Neutrophil (primary cell): ENCODE data around the gene SH2D7.

Source experiments
- H3K27ac ChIP-seq: fragments of 200-600 bp; sonication (generic); 2 replicates; pipeline ENCODE4 v1.5.1; 2016; ENCODE audit warnings: mild to moderate bottlenecking, moderate library complexity
- H3K27me3 ChIP-seq: fragments of 200-600 bp; sonication (generic); 2 replicates; pipeline ENCODE4 v1.6.0; 2016; ENCODE audit warnings: mild to moderate bottlenecking
- H3K36me3 ChIP-seq: fragments of 200-600 bp; sonication (generic); 2 replicates; pipeline ENCODE4 v1.5.1; 2017
- H3K4me1 ChIP-seq, 2 experiments: fragments of 200-600 bp in 1 of 2; sonication (generic) in 1 of 2; 1 replicate in 1 of 2; 2 replicates in 1 of 2; pipeline versions ENCODE4 v1.5.1 to v1.6.1; 2013 to 2016; ENCODE audit warnings: low read depth in 1 of 2, low read length in 1 of 2, mild to moderate bottlenecking in 1 of 2, moderate library complexity in 1 of 2; ENCODE audit not compliant: control insufficient read depth in 1 of 2, insufficient read depth in 1 of 2
- H3K4me3 ChIP-seq, 2 experiments: fragments of 200-600 bp in 1 of 2; sonication (generic) in 1 of 2; 1 replicate in 1 of 2; 2 replicates in 1 of 2; pipeline ENCODE4 v1.5.1; 2013 to 2016; ENCODE audit warnings: low read depth in 1 of 2, low read length in 1 of 2, mild to moderate bottlenecking in 1 of 2, moderate library complexity in 1 of 2
- H3K9me3 ChIP-seq: fragments of 200-600 bp; sonication (generic); 2 replicates; pipeline ENCODE4 v1.5.1; 2016
- TF ChIP-seq, protein P1 (sequence below): fragments of 200-600 bp; sonication (generic); IDR thresholded peaks from 2 replicates; pipeline ENCODE4 v1.5.1; 2016; ENCODE audit warnings: antibody characterized with exemption

SH2D7 gene

DNA sequence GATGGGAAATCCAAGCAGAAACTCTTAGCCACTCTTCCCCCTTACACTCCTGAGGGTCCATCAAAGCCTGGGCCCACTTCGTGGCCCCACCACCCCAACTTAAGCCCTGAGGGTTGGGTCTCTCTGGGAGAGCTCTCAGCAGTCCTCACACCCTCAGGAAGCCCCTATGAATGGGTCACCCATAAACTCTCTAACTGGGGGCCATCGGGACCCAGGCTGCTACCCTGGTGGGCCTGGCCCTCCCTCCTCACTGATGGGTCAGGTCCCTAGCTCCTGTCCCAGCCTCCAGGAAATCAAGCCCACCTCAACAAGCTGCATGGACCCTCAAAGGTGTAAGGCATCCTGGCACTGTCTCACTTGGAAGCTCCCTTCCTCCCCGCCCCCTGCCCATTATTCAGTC, 19.4 kb downstream of the SH2D7 start:
- TF ChIP-seq, protein P1, sequence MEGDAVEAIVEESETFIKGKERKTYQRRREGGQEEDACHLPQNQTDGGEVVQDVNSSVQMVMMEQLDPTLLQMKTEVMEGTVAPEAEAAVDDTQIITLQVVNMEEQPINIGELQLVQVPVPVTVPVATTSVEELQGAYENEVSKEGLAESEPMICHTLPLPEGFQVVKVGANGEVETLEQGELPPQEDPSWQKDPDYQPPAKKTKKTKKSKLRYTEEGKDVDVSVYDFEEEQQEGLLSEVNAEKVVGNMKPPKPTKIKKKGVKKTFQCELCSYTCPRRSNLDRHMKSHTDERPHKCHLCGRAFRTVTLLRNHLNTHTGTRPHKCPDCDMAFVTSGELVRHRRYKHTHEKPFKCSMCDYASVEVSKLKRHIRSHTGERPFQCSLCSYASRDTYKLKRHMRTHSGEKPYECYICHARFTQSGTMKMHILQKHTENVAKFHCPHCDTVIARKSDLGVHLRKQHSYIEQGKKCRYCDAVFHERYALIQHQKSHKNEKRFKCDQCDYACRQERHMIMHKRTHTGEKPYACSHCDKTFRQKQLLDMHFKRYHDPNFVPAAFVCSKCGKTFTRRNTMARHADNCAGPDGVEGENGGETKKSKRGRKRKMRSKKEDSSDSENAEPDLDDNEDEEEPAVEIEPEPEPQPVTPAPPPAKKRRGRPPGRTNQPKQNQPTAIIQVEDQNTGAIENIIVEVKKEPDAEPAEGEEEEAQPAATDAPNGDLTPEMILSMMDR = no peak
- no peaks in the 10 kb centered on the region for H3K36me3 ChIP-seq
- no peak overlapping the region for H3K4me3 ChIP-seq

GRCh38 chr15:78112551-78112950, 20.2 kb downstream of the SH2D7 start:
- H3K27me3 ChIP-seq = no peaks in the 10 kb centered on the region
- no peak overlapping the region for H3K27ac ChIP-seq
- no peaks in the 10 kb centered on the region for H3K36me3 ChIP-seq
- H3K9me3 ChIP-seq = no peaks in the 10 kb centered on the region
- H3K4me3 ChIP-seq = no peak overlapping the region
- TF ChIP-seq, protein P1 = no peak
- peaks cover 4 to 7% of the 10 kb centered on the region in 2 experiments for H3K4me1 ChIP-seq

More for the DNA sequence above, 19.4 kb downstream of the SH2D7 start:
- Histone ChIP-seq H3K27ac (no peak overlapping the region), H3K4me1 (peaks cover 4 to 7% of the 10 kb centered on the region in 2 experiments), H3K27me3 (no peaks in the 10 kb centered on the region), H3K9me3 (no peaks in the 10 kb centered on the region)

GRCh38 chr15:78120523-78120922, 28.2 kb downstream of the SH2D7 start:
- TF ChIP-seq, protein P1 = no peak
- no peaks in the 10 kb centered on the region for H3K4me1 ChIP-seq
- H3K4me3 ChIP-seq = no peak overlapping the region
- no peak overlapping the region for H3K27ac ChIP-seq
- no peaks in the 10 kb centered on the region for H3K27me3 ChIP-seq
- no peaks in the 10 kb centered on the region for H3K36me3 ChIP-seq
- no peaks in the 10 kb centered on the region for H3K9me3 ChIP-seq

DNA sequence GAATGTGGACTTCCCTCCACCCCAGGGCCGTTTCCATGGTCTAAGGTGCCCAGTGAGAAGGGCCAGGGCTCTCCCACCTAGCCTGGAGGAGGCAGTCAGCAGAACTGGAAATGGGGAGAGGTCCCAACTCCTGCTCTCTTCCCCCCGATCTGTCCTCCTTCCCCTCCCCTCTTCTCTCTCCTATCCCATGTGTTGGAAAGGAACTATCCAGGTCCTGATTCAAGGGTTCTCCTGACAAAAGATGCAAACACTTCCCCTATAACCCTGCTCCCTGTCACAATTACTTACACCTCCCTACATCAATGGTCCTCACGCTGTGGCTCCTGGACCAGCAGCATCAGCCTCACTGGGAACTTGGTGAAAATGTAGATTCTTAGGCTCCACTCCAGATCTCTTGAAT, 32.9 kb downstream of the SH2D7 start:
- Histone ChIP-seq H3K27ac (no peak overlapping the region), H3K4me3 (no peak overlapping the region), H3K9me3 (no peaks in the 10 kb centered on the region), H3K27me3 (peaks cover 10% of the 10 kb centered on the region), H3K4me1 (no peaks in the 10 kb centered on the region), H3K36me3 (no peaks in the 10 kb centered on the region)
- TF ChIP-seq, protein P1 = no peak

DNA sequence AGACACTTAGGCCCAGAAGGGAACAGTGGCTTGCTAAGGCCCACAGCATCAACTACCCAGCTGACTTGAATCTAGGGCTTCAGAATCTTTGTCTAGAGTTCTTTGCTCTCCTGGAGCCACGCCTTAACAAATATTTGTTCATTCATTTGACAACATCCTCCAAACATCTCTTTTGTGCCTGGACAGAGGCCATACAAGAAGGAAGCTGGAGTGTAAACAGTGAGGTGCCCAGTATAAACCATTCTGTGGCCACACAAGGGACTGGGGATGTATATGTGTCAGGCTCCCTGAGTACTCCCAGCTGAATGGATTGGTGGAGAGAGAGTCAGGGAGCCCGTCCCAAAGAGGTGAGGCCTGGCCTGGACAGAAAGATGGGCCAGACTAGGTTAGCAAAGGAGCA, 35.5 kb downstream of the SH2D7 start:
- Histone ChIP-seq H3K4me3 (no peak overlapping the region), H3K27ac (no peak overlapping the region), H3K4me1 (peaks cover 6 to 12% of the 10 kb centered on the region in 2 experiments), H3K27me3 (peaks cover 18% of the 10 kb centered on the region), H3K9me3 (no peaks in the 10 kb centered on the region), H3K36me3 (no peaks in the 10 kb centered on the region)
- TF ChIP-seq, protein P1 = no peak
